Ovary (tissue), 3 donors: ENCODE measurements around the gene SLC9A3.

Source experiments
- CTCF ChIP-seq, 3 donors: fragments of 450-650 bp in 2 of 3; fragments of 200-600 bp in 1 of 3; IDR thresholded peaks; one replicate each; pipeline versions ENCODE4 v1.5.1 to v1.8.0; 2016 to 2022; ENCODE audit warnings: antibody characterized with exemption in 3 of 3, mild to moderate bottlenecking in 1 of 3
- EP300 ChIP-seq: sonication (generic); formaldehyde crosslinking; IDR thresholded peaks from one replicate; pipeline ENCODE4 v1.6.1; 2017; ENCODE audit warnings: antibody characterized with exemption
- POLR2A ChIP-seq: fragments of 450-650 bp; IDR thresholded peaks from one replicate; pipeline ENCODE4 v1.6.1; 2017; ENCODE audit warnings: antibody characterized with exemption, mild to moderate bottlenecking, moderate library complexity
- donor health status: DM: no; HTN: no; CAD: no.

- TF ChIP-seq CTCF (IDR thresholded peaks at IDR 0.05) (no peak), POLR2A (no peak), EP300 (no peak)
These were observed 102.9 kb downstream of the SLC9A3 start for GRCh38 chr5:421287-421880.
